GM12875 (cell line): Measurements from ENCODE around the gene SNRPF.
"Not testable (repeated sequence)": the region's sequence is repeated elsewhere in the genome, so short reads cannot be mapped to it uniquely, and the experiment has no call there.

ENCODE experiments used
- H3K4me3 ChIP-seq: one replicate; pipeline ENCODE4 v1.5.1; 2011; ENCODE audit warnings: low read depth, low read length, control low read depth
- CTCF ChIP-seq: IDR thresholded peaks from 2 replicates; pipeline ENCODE4 v1.5.1; 2011; ENCODE audit warnings: low read depth, mild to moderate bottlenecking, control low read depth, inconsistent platforms, low read length, moderate library complexity, borderline replicate concordance; ENCODE audit not compliant: insufficient read depth

Gene SNRPF

GRCh38 chr12:95830335-95831089 is 28.2 kb upstream of the SNRPF start:
- no peak overlapping the region for H3K4me3 ChIP-seq
- no peak for TF ChIP-seq CTCF

DNA sequence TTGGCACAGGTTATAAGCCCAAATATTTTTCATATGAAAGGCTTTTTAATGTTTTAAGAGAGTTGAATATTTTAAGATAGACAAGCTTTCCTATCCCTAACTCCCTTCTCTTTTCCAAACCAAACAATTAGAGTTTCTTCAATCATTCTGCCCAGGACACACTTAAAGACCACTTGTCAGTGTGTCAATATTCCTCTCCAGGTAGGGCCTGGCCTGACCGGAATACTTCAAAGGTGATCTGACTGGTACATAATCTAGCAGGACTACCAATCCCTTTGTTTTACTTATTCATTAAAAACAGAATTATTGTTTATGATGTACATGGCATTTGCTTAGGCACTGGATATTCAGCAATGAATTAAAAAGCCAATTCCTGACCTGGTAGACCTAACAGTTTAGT is 24.2 kb upstream of the SNRPF start:
- no peak for TF ChIP-seq CTCF
- H3K4me3 ChIP-seq = no peak overlapping the region

DNA sequence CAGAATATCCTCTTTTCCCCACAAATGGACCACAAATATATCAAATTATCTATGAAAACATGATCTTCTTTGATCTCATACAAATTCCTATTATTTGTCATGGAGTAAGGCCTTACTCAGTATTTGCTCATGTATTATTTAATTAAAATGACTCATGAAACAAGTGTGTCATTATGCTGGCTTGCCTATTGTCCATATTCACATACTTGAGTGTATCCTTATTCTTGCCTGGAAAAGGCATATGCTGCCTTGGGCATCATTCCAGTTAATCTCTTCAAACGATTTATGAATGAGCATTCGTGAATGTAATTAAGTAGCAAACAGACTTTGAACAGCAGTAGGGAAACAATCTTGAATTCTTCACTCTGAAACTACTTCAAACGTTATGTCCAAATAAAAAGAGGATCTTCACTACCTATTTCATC is 22.6 kb upstream of the SNRPF start:
- no peak overlapping the region for H3K4me3 ChIP-seq
- TF ChIP-seq CTCF = no peak

- H3K4me3 ChIP-seq = no peak overlapping the region
- no peak for TF ChIP-seq CTCF
Measured at GRCh38 chr12:95836630-95837239, 22.0 kb upstream of the SNRPF start.

DNA sequence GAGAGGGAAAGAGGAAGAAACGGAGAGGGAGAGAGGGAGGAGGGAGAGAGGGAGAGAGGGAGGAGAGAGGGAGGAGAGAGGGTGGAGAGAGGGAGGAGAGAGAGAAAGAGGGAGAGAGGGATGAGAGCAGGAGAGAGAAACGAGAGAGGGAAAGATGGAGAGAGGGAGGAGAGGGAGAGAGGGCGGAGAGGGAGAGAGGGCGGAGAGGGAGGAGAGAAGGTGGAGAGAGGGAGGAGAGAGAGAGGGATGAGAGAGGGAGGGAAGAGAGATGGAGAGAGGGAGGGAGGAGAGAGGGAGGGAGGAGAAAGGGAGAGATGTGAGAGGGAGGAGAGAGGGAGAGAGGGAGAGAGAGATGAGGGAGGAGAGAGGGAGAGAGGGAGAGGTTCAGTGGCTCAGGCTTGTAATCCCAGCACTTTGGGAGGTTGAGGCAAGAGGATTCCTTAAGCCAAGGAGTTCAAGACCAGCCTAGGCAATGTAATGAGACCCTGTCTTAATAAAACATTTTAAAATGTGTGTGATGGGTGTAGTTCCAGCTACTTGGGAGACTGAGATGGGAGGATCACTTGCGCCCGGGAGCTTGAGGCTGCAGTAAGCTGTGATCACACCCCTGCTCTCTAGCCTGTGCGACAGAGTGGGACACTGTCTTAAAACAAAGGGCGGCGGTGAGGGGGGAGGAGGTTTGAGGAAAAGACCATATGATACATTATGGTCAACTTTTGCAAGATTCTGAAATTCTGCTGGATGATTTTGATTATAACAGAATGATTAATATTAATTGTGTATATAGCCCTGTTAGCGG is 21.3 kb upstream of the SNRPF start:
- TF ChIP-seq CTCF = no peak

DNA sequence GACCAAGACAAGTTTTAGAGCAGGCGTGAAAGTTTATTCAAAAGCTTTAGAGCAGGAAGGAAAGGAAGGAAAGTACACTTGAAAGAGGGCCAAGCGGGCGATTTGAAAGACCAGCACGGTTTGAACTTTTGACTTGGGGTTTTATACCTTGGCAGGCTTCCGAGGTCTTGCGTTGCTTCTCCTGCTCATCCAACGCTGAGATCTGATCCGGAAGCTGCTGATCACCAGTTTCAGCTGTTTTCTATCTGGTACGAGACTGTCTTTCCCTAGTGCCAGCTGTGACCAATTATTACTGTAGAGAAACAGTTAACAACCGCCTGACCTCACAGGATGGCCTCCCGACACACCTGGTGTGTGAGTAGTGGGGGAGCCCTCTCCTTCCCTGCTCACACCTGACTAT is 20.6 kb upstream of the SNRPF start:
- H3K4me3 ChIP-seq = no peak overlapping the region
- TF ChIP-seq CTCF = no peak

More for the DNA sequence above, 21.3 kb upstream of the SNRPF start:
- H3K4me3 ChIP-seq = no peak overlapping the region

DNA sequence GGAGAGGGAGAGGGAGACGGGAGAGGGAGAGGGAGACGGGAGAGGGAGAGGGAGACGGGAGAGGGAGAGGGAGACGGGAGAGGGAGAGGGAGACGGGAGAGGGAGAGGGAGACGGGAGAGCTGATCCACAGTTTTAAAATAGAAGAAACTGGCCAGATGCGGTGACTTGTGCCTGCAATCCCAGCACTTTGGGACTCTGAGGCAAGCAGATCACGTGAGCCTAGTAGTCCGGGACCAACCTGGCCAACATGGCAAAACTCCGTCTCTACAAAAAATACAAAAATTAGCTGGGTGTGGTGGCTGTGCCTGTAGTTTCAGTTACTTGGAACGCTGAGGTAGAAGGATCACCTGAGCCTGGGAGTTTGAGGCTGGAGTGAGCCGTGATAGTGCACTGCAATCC is 16.3 kb upstream of the SNRPF start:
- not testable (repeated sequence) for H3K4me3 ChIP-seq
